Measurements from ENCODE around the gene FIGN. TPM values are rescaled to one million over a fixed set of nuclear protein-coding genes. Genes with fewer than 3 reads are reported as not detected.

Gene FIGN
- polyA plus RNA-seq, 3 donors from 2014 or later: not detected

- H3K4me1 Mint-ChIP-seq: no peaks in the 10 kb centered on the region
- H3K9me3 Mint-ChIP-seq: peaks cover 8 to 42% (median 18%) of the 10 kb centered on the region in 6 donors
- DNase-seq: no peak
- no peak overlapping the region for H3K4me3 Mint-ChIP-seq
- H3K27me3 Mint-ChIP-seq (ENCODE audit: low read depth in 3 of 3): peaks cover 0 to 4% (median 0%) of the 10 kb centered on the region in 3 donors
- H3K36me3 Mint-ChIP-seq: peaks cover 0 to 3% (median 0%) of the 10 kb centered on the region in 3 donors
- no peak overlapping the region for H3K27ac Mint-ChIP-seq
Measured at GRCh38 chr2:163659224-163659623, 76.6 kb downstream of the FIGN start.

GRCh38 chr2:163658556-163658955, 77.3 kb downstream of the FIGN start:
- Mint-ChIP-seq H3K27ac (no peak overlapping the region), H3K4me3 (no peak overlapping the region), H3K4me1 (no peaks in the 10 kb centered on the region), H3K27me3 (ENCODE audit: low read depth in 3 of 3) (peaks cover 0 to 4% (median 0%) of the 10 kb centered on the region in 3 donors), H3K36me3 (no peaks in the 10 kb centered on the region), H3K9me3 (peaks cover 4 to 37% (median 14%) of the 10 kb centered on the region in 6 donors)
- no peak for DNase-seq

- no peak for DNase-seq
- Mint-ChIP-seq H3K27me3 (ENCODE audit: low read depth in 3 of 3) (peaks cover 0 to 4% (median 0%) of the 10 kb centered on the region in 3 donors), H3K4me1 (no peaks in the 10 kb centered on the region), H3K27ac (no peak overlapping the region), H3K9me3 (peaks cover 5 to 31% (median 12%) of the 10 kb centered on the region in 6 donors), H3K4me3 (no peak overlapping the region), H3K36me3 (no peaks in the 10 kb centered on the region)
Measured at GRCh38 chr2:163657281-163657656, 78.5 kb downstream of the FIGN start.

GRCh38 chr2:163656622-163657280, 79.1 kb downstream of the FIGN start:
- Mint-ChIP-seq H3K27me3 (ENCODE audit: low read depth in 3 of 3) (peaks cover 0 to 4% (median 0%) of the 10 kb centered on the region in 3 donors), H3K4me1 (no peaks in the 10 kb centered on the region), H3K36me3 (no peaks in the 10 kb centered on the region), H3K9me3 (peaks cover 4 to 26% (median 10%) of the 10 kb centered on the region in 6 donors), H3K27ac (no peak overlapping the region), H3K4me3 (no peak overlapping the region)
- no peak for DNase-seq

- peaks cover 0 to 4% (median 0%) of the 10 kb centered on the region in 3 donors for H3K27me3 Mint-ChIP-seq (ENCODE audit: low read depth in 3 of 3)
- H3K27ac Mint-ChIP-seq: no peak overlapping the region
- H3K36me3 Mint-ChIP-seq: no peaks in the 10 kb centered on the region
- no peak overlapping the region for H3K4me3 Mint-ChIP-seq
- no peaks in the 10 kb centered on the region for H3K4me1 Mint-ChIP-seq
- DNase-seq: no peak
- H3K9me3 Mint-ChIP-seq: peaks cover 3 to 24% (median 8%) of the 10 kb centered on the region in 6 donors
Measured at GRCh38 chr2:163655667-163656066, 80.1 kb downstream of the FIGN start.

GRCh38 chr2:163652751-163653150, 83.1 kb downstream of the FIGN start:
- Mint-ChIP-seq H3K27ac (no peak overlapping the region), H3K36me3 (no peaks in the 10 kb centered on the region), H3K27me3 (ENCODE audit: low read depth in 3 of 3) (peaks cover 0 to 4% (median 0%) of the 10 kb centered on the region in 3 donors), H3K4me3 (no peak overlapping the region), H3K4me1 (no peaks in the 10 kb centered on the region), H3K9me3 (peaks cover 0 to 27% (median 9%) of the 10 kb centered on the region in 6 donors)
- no peak for DNase-seq

GRCh38 chr2:163649080-163649479, 86.7 kb downstream of the FIGN start:
- Mint-ChIP-seq H3K9me3 (peaks cover 0 to 12% (median 5%) of the 10 kb centered on the region in 6 donors), H3K4me1 (no peaks in the 10 kb centered on the region), H3K36me3 (no peaks in the 10 kb centered on the region), H3K4me3 (no peak overlapping the region), H3K27ac (no peak overlapping the region), H3K27me3 (ENCODE audit: low read depth in 3 of 3) (no peaks in the 10 kb centered on the region)
- no peak for DNase-seq

- no peak overlapping the region for H3K4me3 Mint-ChIP-seq
- peaks cover 0 to 12% (median 6%) of the 10 kb centered on the region in 6 donors for H3K9me3 Mint-ChIP-seq
- no peaks in the 10 kb centered on the region for H3K27me3 Mint-ChIP-seq (ENCODE audit: low read depth in 3 of 3)
- H3K4me1 Mint-ChIP-seq: no peaks in the 10 kb centered on the region
- H3K27ac Mint-ChIP-seq: no peak overlapping the region
- no peak for DNase-seq
- no peaks in the 10 kb centered on the region for H3K36me3 Mint-ChIP-seq
Measured at GRCh38 chr2:163647300-163647699, 88.5 kb downstream of the FIGN start.

GRCh38 chr2:163646687-163647086, 89.1 kb downstream of the FIGN start:
- Mint-ChIP-seq H3K27ac (no peak overlapping the region), H3K4me1 (no peaks in the 10 kb centered on the region), H3K4me3 (no peak overlapping the region), H3K36me3 (no peaks in the 10 kb centered on the region), H3K27me3 (ENCODE audit: low read depth in 3 of 3) (peaks cover 0 to 2% (median 0%) of the 10 kb centered on the region in 3 donors), H3K9me3 (peaks cover 0 to 15% (median 6%) of the 10 kb centered on the region in 6 donors)
- no peak for DNase-seq

GRCh38 chr2:163644238-163644637, 91.6 kb downstream of the FIGN start:
- H3K4me1 Mint-ChIP-seq: no peaks in the 10 kb centered on the region
- no peak overlapping the region for H3K4me3 Mint-ChIP-seq
- DNase-seq: no peak
- no peaks in the 10 kb centered on the region for H3K36me3 Mint-ChIP-seq
- H3K27me3 Mint-ChIP-seq (ENCODE audit: low read depth in 3 of 3): peaks cover 0 to 2% (median 0%) of the 10 kb centered on the region in 3 donors
- peaks cover 0 to 16% (median 4%) of the 10 kb centered on the region in 6 donors for H3K9me3 Mint-ChIP-seq
- H3K27ac Mint-ChIP-seq: no peak overlapping the region

GRCh38 chr2:163641986-163642385, 93.8 kb downstream of the FIGN start:
- Mint-ChIP-seq H3K36me3 (no peaks in the 10 kb centered on the region), H3K27me3 (ENCODE audit: low read depth in 3 of 3) (peaks cover 0 to 2% (median 0%) of the 10 kb centered on the region in 3 donors), H3K9me3 (peaks cover 0 to 13% (median 0%) of the 10 kb centered on the region in 6 donors), H3K4me1 (no peaks in the 10 kb centered on the region), H3K4me3 (no peak overlapping the region), H3K27ac (no peak overlapping the region)
- DNase-seq: no peak

GRCh38 chr2:163640542-163641193, 95.1 kb downstream of the FIGN start:
- no peaks in the 10 kb centered on the region for H3K4me1 Mint-ChIP-seq
- H3K4me3 Mint-ChIP-seq: no peak overlapping the region

GRCh38 chr2:163637871-163638270, 97.9 kb downstream of the FIGN start:
- H3K27me3 Mint-ChIP-seq (ENCODE audit: low read depth in 3 of 3): peaks cover 0 to 4% (median 0%) of the 10 kb centered on the region in 3 donors
- H3K36me3 Mint-ChIP-seq: no peaks in the 10 kb centered on the region
- H3K27ac Mint-ChIP-seq: no peak overlapping the region
- no peak overlapping the region for H3K4me3 Mint-ChIP-seq
- H3K4me1 Mint-ChIP-seq: no peaks in the 10 kb centered on the region
- no peak for DNase-seq
- peaks cover 0 to 12% (median 6%) of the 10 kb centered on the region in 6 donors for H3K9me3 Mint-ChIP-seq

More at GRCh38 chr2:163640542-163641193, 95.1 kb downstream of the FIGN start:
- peaks cover 0 to 4% (median 0%) of the 10 kb centered on the region in 3 donors for H3K27me3 Mint-ChIP-seq (ENCODE audit: low read depth in 3 of 3)
- no peaks in the 10 kb centered on the region for H3K36me3 Mint-ChIP-seq
- H3K27ac Mint-ChIP-seq: no peak overlapping the region
- peaks cover 0 to 15% (median 0%) of the 10 kb centered on the region in 6 donors for H3K9me3 Mint-ChIP-seq
- DNase-seq: no peak

GRCh38 chr2:163633291-163633690, 102.5 kb downstream of the FIGN start:
- no peak overlapping the region for H3K4me3 Mint-ChIP-seq
- H3K27ac Mint-ChIP-seq: no peak overlapping the region
- H3K27me3 Mint-ChIP-seq (ENCODE audit: low read depth in 3 of 3): peaks cover 0 to 2% (median 0%) of the 10 kb centered on the region in 3 donors
- H3K4me1 Mint-ChIP-seq: no peaks in the 10 kb centered on the region
- no peak for DNase-seq
- H3K36me3 Mint-ChIP-seq: no peaks in the 10 kb centered on the region
- H3K9me3 Mint-ChIP-seq: peaks cover 2 to 13% (median 11%) of the 10 kb centered on the region in 6 donors
